Fibroblast of skin of back (primary cell): ENCODE measurements around the gene TJP3.

Experiments
- DNase-seq: peaks from one replicate; pipeline ENCODE4 v3.0.0-alpha.2; 2013

TJP3 gene

GRCh38 chr19:3691372-3691716, 16.8 kb upstream of the TJP3 start:
- no peak for DNase-seq

- DNase-seq, result no peak
Observed at GRCh38 chr19:3691726-3692125, 16.5 kb upstream of the TJP3 start.

- DNase-seq, result no peak
Observed at GRCh38 chr19:3692141-3693024, 15.8 kb upstream of the TJP3 start.

- DNase-seq, result no peak
Observed at GRCh38 chr19:3693025-3693925, 14.9 kb upstream of the TJP3 start.

- no peak for DNase-seq
Observed at GRCh38 chr19:3694361-3695123, 13.6 kb upstream of the TJP3 start.

- DNase-seq, result no peak
Observed at GRCh38 chr19:3695124-3695733, 13.0 kb upstream of the TJP3 start.

GRCh38 chr19:3695986-3696659, 12.1 kb upstream of the TJP3 start:
- no peak for DNase-seq

- no peak for DNase-seq
Observed at GRCh38 chr19:3696660-3696995, 11.6 kb upstream of the TJP3 start.

GRCh38 chr19:3697094-3697493, 11.1 kb upstream of the TJP3 start:
- DNase-seq, result no peak

- DNase-seq, result no peak
Observed at GRCh38 chr19:3697671-3698385, 10.4 kb upstream of the TJP3 start.

GRCh38 chr19:3698386-3698950, 9.7 kb upstream of the TJP3 start:
- no peak for DNase-seq

- peak; percentile 55 for DNase-seq
Observed at GRCh38 chr19:3698974-3699740, 9.0 kb upstream of the TJP3 start.

- no peak for DNase-seq
Observed at GRCh38 chr19:3699741-3700241, 8.4 kb upstream of the TJP3 start.

GRCh38 chr19:3700242-3701032, 7.7 kb upstream of the TJP3 start, which contains the start of gene PIP5K1C:
TSS of gene PIP5K1C (minus strand) at chr19:3700468. CDS start at chr19:3700390, 78 bp downstream.
- DNase-seq, result peak; percentile 79

GRCh38 chr19:3701200-3701599, 7.0 kb upstream of the TJP3 start:
- no peak for DNase-seq

- no peak for DNase-seq
Observed at GRCh38 chr19:3707868-3708206, 347 bp upstream of the TJP3 start.

GRCh38 chr19:3710265-3710812, 2.2 kb downstream of the TJP3 start:
- DNase-seq, result peak; percentile 45
